Measurements from ENCODE around the gene POU2F2. TPM values are rescaled to one million over a fixed set of nuclear protein-coding genes. Genes with fewer than 3 reads are reported as not detected.

POU2F2 gene
- total RNA-seq (2021), result 2.9 and 3.5 TPM in 2 replicates
- percentile 27 among the genes with signal in this experiment for Bru-seq, nascent RNA
- BruChase-seq, experiment 1, labeled RNA remaining after a 2-hour chase, result percentile 39 among the genes with signal in this experiment
- percentile 33 among the genes with signal in this experiment for BruChase-seq, experiment 2, labeled RNA remaining after a 6-hour chase
- long read RNA-seq, partial matches to known transcripts, result 4 of 11 reads
- long read RNA-seq, other reads (novel, unspliced or antisense), result 7 of 11 reads

DNA sequence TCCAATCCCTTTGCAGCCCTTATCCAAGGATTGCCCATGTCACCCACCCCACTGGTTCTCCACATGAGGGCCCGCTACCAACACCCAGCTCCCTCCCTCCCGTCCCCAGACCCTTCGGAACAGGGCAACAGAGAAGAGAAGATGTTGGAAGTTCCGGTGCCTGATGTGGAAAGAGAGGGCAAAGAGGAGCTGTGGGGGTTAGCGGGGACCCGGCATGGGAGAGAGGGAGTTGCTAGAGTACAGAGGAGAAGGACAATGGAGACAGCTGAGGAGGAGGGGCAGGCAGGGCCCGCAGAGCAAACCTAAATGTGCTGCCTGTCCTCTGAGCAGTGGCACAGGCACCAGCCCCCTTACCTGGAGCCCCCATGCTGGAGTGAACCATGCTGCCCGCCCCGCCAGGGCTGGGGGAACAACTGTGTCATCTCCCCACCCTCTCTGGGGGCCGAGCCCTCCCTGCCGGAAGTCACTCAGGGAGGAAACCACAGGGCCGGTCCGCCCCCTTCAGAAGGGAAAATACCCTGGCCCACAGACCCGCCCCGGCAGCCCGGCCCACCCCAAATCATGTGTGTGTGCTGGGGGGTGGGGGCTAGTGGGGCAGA lies at the start of gene POU2F2:
Gene POU2F2, minus strand, starts transcription at position 417 of the 599 bp plus-strand sequence. Its CDS starts 35 bp downstream, at position 382.
- no peak within 1 kb of the TSS for H3K27ac ChIP-seq
- peaks cover 6% of the 10 kb centered on the region; the same call in 1 of the 2 replicates for H3K27me3 ChIP-seq (ENCODE audit: insufficient read depth, low read depth)
- no peaks in the 10 kb centered on the region for H3K9me3 ChIP-seq (ENCODE audit: insufficient read depth, low read depth)
- no peak for DNase-seq
- POLR2A ChIA-PET (ENCODE audit: unreplicated experiment), result no interaction called here
- H3K9me2 ChIP-seq (ENCODE audit: insufficient read depth), result no peaks in the 10 kb centered on the region
- no peaks in the 10 kb centered on the region for H3K4me1 ChIP-seq (replicated peaks; ENCODE audit: insufficient read depth)
- no peak within 1 kb of the TSS for H2AFZ ChIP-seq
- BruUV-seq (replicated peaks), result no TSS peak
- peak within 1 kb of the TSS; percentile 37; the same call in 1 of the 2 replicates for H3K4me3 ChIP-seq
- intact Hi-C loops (cut with micrococcal nuclease; ENCODE audit: unreplicated experiment), result loop anchor here (2.0 to 5.0 kb wide), 3 partner anchors 53 to 193 kb away; partner anchors contain the start of genes MEGF8 and ZNF526
- H3K79me2 ChIP-seq (ENCODE audit: low read depth), result no peaks in the 10 kb centered on the region
- no peaks in the 10 kb centered on the region for H4K20me1 ChIP-seq (ENCODE audit: insufficient read depth)
- peak within 1 kb of the TSS; percentile 71 for H3K4me2 ChIP-seq
- CTCF ChIA-PET, result interaction anchor here (0.7 to 0.9 kb wide), 2 partner anchors 45 to 309 kb away, joined by 3 to 7 read pairs; no protein-coding TSS in a partner anchor
- no peaks in the 10 kb centered on the region for H3K36me3 ChIP-seq (ENCODE audit: low read depth)
- TF ChIP-seq, protein P1, sequence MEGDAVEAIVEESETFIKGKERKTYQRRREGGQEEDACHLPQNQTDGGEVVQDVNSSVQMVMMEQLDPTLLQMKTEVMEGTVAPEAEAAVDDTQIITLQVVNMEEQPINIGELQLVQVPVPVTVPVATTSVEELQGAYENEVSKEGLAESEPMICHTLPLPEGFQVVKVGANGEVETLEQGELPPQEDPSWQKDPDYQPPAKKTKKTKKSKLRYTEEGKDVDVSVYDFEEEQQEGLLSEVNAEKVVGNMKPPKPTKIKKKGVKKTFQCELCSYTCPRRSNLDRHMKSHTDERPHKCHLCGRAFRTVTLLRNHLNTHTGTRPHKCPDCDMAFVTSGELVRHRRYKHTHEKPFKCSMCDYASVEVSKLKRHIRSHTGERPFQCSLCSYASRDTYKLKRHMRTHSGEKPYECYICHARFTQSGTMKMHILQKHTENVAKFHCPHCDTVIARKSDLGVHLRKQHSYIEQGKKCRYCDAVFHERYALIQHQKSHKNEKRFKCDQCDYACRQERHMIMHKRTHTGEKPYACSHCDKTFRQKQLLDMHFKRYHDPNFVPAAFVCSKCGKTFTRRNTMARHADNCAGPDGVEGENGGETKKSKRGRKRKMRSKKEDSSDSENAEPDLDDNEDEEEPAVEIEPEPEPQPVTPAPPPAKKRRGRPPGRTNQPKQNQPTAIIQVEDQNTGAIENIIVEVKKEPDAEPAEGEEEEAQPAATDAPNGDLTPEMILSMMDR (conservative IDR thresholded peaks at IDR 0.05), result no peak
- TF ChIP-seq EZH2 (IDR thresholded peaks at IDR 0.05; ENCODE audit: low read depth), result no peak
- H3F3A ChIP-seq (ENCODE audit: insufficient read depth, low read depth), result no peaks in the 10 kb centered on the region

DNA sequence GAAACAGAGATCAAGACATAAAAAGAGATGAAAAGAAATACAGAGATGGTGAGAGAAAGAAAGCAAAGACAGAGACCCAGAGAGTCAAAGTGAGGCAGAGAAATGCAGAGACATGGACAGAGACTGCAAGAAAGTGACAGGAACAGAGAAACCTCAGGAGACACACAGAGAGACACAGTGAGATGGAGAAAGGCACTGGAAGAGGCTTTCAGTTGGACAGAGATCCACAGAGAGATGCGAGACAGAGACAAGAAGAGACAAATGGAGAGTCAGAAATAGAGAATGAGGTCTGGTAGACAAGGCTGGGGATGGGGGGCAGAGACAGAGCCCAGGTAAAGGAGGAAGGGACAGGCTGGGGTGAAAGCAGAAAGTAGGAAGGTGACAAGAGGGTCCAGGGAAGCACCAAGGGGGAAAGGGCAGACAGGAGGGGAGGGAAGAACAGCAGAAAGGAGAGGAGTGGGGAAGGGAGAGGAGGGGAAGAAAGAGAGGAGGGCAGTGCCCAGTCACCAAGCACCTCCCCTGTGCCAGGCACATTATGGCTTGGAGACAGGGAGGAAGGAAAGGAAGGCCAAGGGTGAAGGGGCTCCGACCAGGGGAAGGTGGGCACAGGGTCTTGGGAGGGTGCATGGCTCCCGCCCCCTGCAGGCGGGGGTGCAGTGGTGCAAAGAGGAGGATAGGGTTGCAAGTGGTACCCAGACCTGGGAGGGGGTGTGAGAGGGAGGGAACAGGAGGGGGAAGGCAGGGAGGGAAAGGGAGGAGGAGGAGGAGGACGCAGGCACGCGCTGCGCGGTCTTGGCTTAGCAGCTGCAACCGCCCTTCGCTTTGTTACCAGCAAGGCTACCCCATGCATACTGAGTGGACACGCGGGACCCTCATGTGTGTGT lies 46.8 kb upstream of the POU2F2 start:
- Histone ChIP-seq H3F3A (ENCODE audit: insufficient read depth, low read depth) (no peaks in the 10 kb centered on the region), H3K4me3 (no peak overlapping the region), H2AFZ (no peak overlapping the region), H4K20me1 (ENCODE audit: insufficient read depth) (0 out of 2 replicates have a peak, but pooled peaks cover 3% of the 10 kb centered on the region), H3K4me1 (replicated peaks; ENCODE audit: insufficient read depth) (no peaks in the 10 kb centered on the region), H3K36me3 (ENCODE audit: low read depth) (no peaks in the 10 kb centered on the region), H3K27me3 (ENCODE audit: insufficient read depth, low read depth) (peaks cover 37% of the 10 kb centered on the region), H3K9me3 (ENCODE audit: insufficient read depth, low read depth) (no peaks in the 10 kb centered on the region), H3K9me2 (ENCODE audit: insufficient read depth) (no peaks in the 10 kb centered on the region), H3K79me2 (ENCODE audit: low read depth) (no peaks in the 10 kb centered on the region), H3K4me2 (no peak overlapping the region), H3K27ac (no peak overlapping the region)
- no peak for DNase-seq
- ChIA-PET POLR2A (ENCODE audit: unreplicated experiment) (no interaction called here), CTCF (no interaction called here)
- no TSS peak for BruUV-seq (replicated peaks)
- no peak for TF ChIP-seq EZH2 (IDR thresholded peaks at IDR 0.05; ENCODE audit: low read depth)
- TF ChIP-seq, protein P1 (conservative IDR thresholded peaks at IDR 0.05), result peak; percentile 48; the same call in 1 of the 2 replicates
- intact Hi-C loops (cut with micrococcal nuclease; ENCODE audit: unreplicated experiment), result no loop called here

DNA sequence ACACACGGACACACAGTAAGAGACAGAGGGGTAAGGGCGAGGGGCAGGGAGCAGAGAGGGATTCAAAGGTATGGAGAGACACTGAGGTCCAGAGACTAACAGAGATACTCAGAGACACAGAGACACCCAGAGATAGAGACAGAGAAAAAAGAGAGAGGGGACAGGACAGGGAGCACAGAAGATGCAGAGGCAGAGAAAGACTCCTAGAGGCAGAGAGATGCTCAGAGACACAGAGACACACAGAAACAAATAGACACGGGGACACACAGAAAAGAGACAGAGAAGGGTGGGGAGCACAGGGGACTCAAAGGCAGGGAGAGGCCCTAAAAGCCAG lies 45.4 kb upstream of the POU2F2 start:
- H3K27me3 ChIP-seq (ENCODE audit: insufficient read depth, low read depth), result peaks cover 37% of the 10 kb centered on the region
- peaks cover 2% of the 10 kb centered on the region; the same call in 1 of the 2 replicates for H3F3A ChIP-seq (ENCODE audit: insufficient read depth, low read depth)
- CTCF ChIA-PET, result no interaction called here
- no peak overlapping the region for H2AFZ ChIP-seq
- no peaks in the 10 kb centered on the region for H3K79me2 ChIP-seq (ENCODE audit: low read depth)
- intact Hi-C loops (cut with micrococcal nuclease; ENCODE audit: unreplicated experiment), result no loop called here
- H3K9me2 ChIP-seq (ENCODE audit: insufficient read depth), result no peaks in the 10 kb centered on the region
- no peak overlapping the region for H3K4me3 ChIP-seq
- TF ChIP-seq, protein P1 (conservative IDR thresholded peaks at IDR 0.05), result no peak
- no peak for TF ChIP-seq EZH2 (IDR thresholded peaks at IDR 0.05; ENCODE audit: low read depth)
- POLR2A ChIA-PET (ENCODE audit: unreplicated experiment), result no interaction called here
- H3K36me3 ChIP-seq (ENCODE audit: low read depth), result no peaks in the 10 kb centered on the region
- peaks cover 6% of the 10 kb centered on the region for H3K4me1 ChIP-seq (replicated peaks; ENCODE audit: insufficient read depth)
- H4K20me1 ChIP-seq (ENCODE audit: insufficient read depth), result 0 out of 2 replicates have a peak, but pooled peaks cover 3% of the 10 kb centered on the region
- no peak overlapping the region for H3K27ac ChIP-seq
- BruUV-seq (replicated peaks), result no TSS peak
- no peaks in the 10 kb centered on the region for H3K9me3 ChIP-seq (ENCODE audit: insufficient read depth, low read depth)
- peak overlapping the region; percentile 62; the same call in 1 of the 2 replicates for H3K4me2 ChIP-seq
- DNase-seq, result no peak
